H9 (cell line): ENCODE results near the gene CTNNB1. TPM values are rescaled to one million over a fixed set of nuclear protein-coding genes. Genes with fewer than 3 reads are reported as not detected.

Source experiments
- DNase-seq: peaks from one replicate; pipeline ENCODE4 v3.0.0-alpha.2; 2017
- H2AFZ ChIP-seq: one replicate; pipeline ENCODE4 v1.6.1; 2013; ENCODE audit warnings: mild to moderate bottlenecking, low read length, control low read depth, moderate library complexity
- H2AK5ac ChIP-seq: 2 replicates; pipeline ENCODE4 v1.6.1; 2013; ENCODE audit warnings: low read length, control low read depth, mixed read lengths; ENCODE audit not compliant: insufficient read length
- H2BK120ac ChIP-seq: one replicate; pipeline ENCODE4 v1.6.1; 2013; ENCODE audit warnings: low read depth, mild to moderate bottlenecking, low read length, control low read depth, inconsistent platforms; ENCODE audit not compliant: poor library complexity, severe bottlenecking
- H2BK12ac ChIP-seq: 2 replicates; pipeline ENCODE4 v1.6.1; 2013; ENCODE audit warnings: low read length, control low read depth, mixed read lengths, low read depth; ENCODE audit not compliant: insufficient read length
- H2BK15ac ChIP-seq: 2 replicates; pipeline ENCODE4 v1.6.1; 2013; ENCODE audit warnings: low read depth, low read length, control low read depth
- H2BK20ac ChIP-seq: one replicate; pipeline ENCODE4 v1.6.1; 2013; ENCODE audit warnings: low read depth, mild to moderate bottlenecking, low read length, control low read depth, inconsistent platforms; ENCODE audit not compliant: poor library complexity, severe bottlenecking
- H2BK5ac ChIP-seq: 2 replicates; pipeline ENCODE4 v1.6.1; 2013; ENCODE audit warnings: low read length, control low read depth, mixed read lengths; ENCODE audit not compliant: insufficient read length
- H3K14ac ChIP-seq: 2 replicates; pipeline ENCODE4 v1.6.1; 2013; ENCODE audit warnings: low read length, control low read depth; ENCODE audit not compliant: insufficient read depth
- H3K18ac ChIP-seq: 2 replicates; pipeline ENCODE4 v1.6.1; 2013; ENCODE audit warnings: low read depth, mild to moderate bottlenecking, mixed read lengths, low read length, control low read depth; ENCODE audit not compliant: insufficient read length
- H3K23ac ChIP-seq: 2 replicates; pipeline ENCODE4 v1.6.1; 2013; ENCODE audit warnings: low read length, control low read depth, mixed read lengths, low read depth; ENCODE audit not compliant: insufficient read length
- H3K23me2 ChIP-seq: 2 replicates; pipeline ENCODE4 v1.6.1; 2013; ENCODE audit warnings: low read depth, mild to moderate bottlenecking, mixed read lengths, low read length, control low read depth; ENCODE audit not compliant: insufficient read length, poor library complexity, severe bottlenecking
- H3K27ac ChIP-seq: 2 replicates; pipeline ENCODE4 v1.5.1; 2013; ENCODE audit warnings: low read length, control low read depth, mixed read lengths, low read depth; ENCODE audit not compliant: insufficient read length
- H3K27me3 ChIP-seq: 2 replicates; pipeline ENCODE4 v1.6.1; 2013; ENCODE audit warnings: low read length, control low read depth, inconsistent platforms; ENCODE audit not compliant: insufficient read depth
- H3K4ac ChIP-seq: 2 replicates; pipeline ENCODE4 v1.6.1; 2013; ENCODE audit warnings: low read depth, mild to moderate bottlenecking, control low read depth, inconsistent platforms, low read length, moderate library complexity
- H3K4me1 ChIP-seq: 2 replicates; pipeline ENCODE4 v1.6.1; 2013; ENCODE audit warnings: low read length, control low read depth, inconsistent platforms; ENCODE audit not compliant: insufficient read depth
- H3K4me2 ChIP-seq: 2 replicates; pipeline ENCODE4 v1.6.1; 2013; ENCODE audit warnings: low read length, control low read depth, mixed read lengths; ENCODE audit not compliant: insufficient read length, insufficient read depth
- H3K56ac ChIP-seq: 2 replicates; pipeline ENCODE4 v1.6.1; 2013; ENCODE audit warnings: low read depth, mild to moderate bottlenecking, mixed read lengths, low read length, control low read depth; ENCODE audit not compliant: insufficient read length
- H3K79me1 ChIP-seq: 2 replicates; pipeline ENCODE4 v1.6.1; 2013; ENCODE audit warnings: low read depth, mild to moderate bottlenecking, moderate library complexity, low read length, control low read depth, inconsistent platforms; ENCODE audit not compliant: insufficient read depth, poor library complexity, severe bottlenecking
- H3K79me2 ChIP-seq: 2 replicates; pipeline ENCODE4 v1.6.1; 2013; ENCODE audit warnings: low read length, control low read depth, inconsistent platforms; ENCODE audit not compliant: insufficient read depth
- H3K9ac ChIP-seq: 2 replicates; pipeline ENCODE4 v1.6.1; 2013; ENCODE audit warnings: low read length, control low read depth, mixed read lengths; ENCODE audit not compliant: insufficient read length; ENCODE audit errors: extremely low read depth
- H3K9me3 ChIP-seq: one replicate; pipeline ENCODE4 v1.6.1; 2013; ENCODE audit warnings: low read depth, low read length, inconsistent platforms; ENCODE audit not compliant: control insufficient read depth
- H3T11ph ChIP-seq: one replicate; pipeline ENCODE4 v1.6.1; 2013; ENCODE audit warnings: mild to moderate bottlenecking, low read length, control low read depth, inconsistent platforms
- H4K20me1 ChIP-seq: one replicate; pipeline ENCODE4 v1.6.1; 2013; ENCODE audit not compliant: control insufficient read depth, insufficient read length, insufficient read depth
- H4K5ac ChIP-seq: 2 replicates; pipeline ENCODE4 v1.6.1; 2013; ENCODE audit warnings: low read depth, mild to moderate bottlenecking, mixed read lengths, low read length, control low read depth; ENCODE audit not compliant: insufficient read length
- H4K8ac ChIP-seq: replicated peaks from 2 replicates; pipeline ENCODE4 v1.6.1; 2013; ENCODE audit warnings: low read length, control low read depth, mixed read lengths, low read depth; ENCODE audit not compliant: insufficient read length
- H4K91ac ChIP-seq: 2 replicates; pipeline ENCODE4 v1.6.1; 2013; ENCODE audit warnings: low read depth, mild to moderate bottlenecking, moderate library complexity, mixed read lengths, low read length, control low read depth; ENCODE audit not compliant: insufficient read length
- H3K27ac Mint-ChIP-seq, 3 experiments: 2 replicates in 2 of 3; 3 replicates in 1 of 3; pipeline ENCODE4 v1.8.0; 2020 to 2021; ENCODE audit warnings: mixed read lengths in 3 of 3, mild to moderate bottlenecking in 1 of 3, moderate library complexity in 1 of 3
- H3K27me3 Mint-ChIP-seq: 2 replicates; pipeline ENCODE4 v1.8.0; 2021; ENCODE audit warnings: low read depth, mild to moderate bottlenecking, moderate library complexity, mixed read lengths
- H3K36me3 Mint-ChIP-seq, 3 experiments: 2 replicates in 2 of 3; 3 replicates in 1 of 3; pipeline ENCODE4 v1.8.0; 2020 to 2021; ENCODE audit warnings: low read depth in 3 of 3, mixed read lengths in 3 of 3; ENCODE audit not compliant: insufficient read depth in 1 of 3
- H3K4me1 Mint-ChIP-seq, 2 experiments: 2 replicates each; pipeline ENCODE4 v1.8.0; 2020; ENCODE audit warnings: mixed read lengths in 2 of 2
- H3K4me3 Mint-ChIP-seq, 2 experiments: 2 replicates in 1 of 2; 3 replicates in 1 of 2; pipeline ENCODE4 v1.8.0; 2020 to 2021; ENCODE audit warnings: mild to moderate bottlenecking in 2 of 2, mixed read lengths in 2 of 2, moderate library complexity in 1 of 2
- H3K9me3 Mint-ChIP-seq, 2 experiments: 2 replicates in 1 of 2; 3 replicates in 1 of 2; pipeline ENCODE4 v1.8.0; 2020; ENCODE audit warnings: mild to moderate bottlenecking in 2 of 2, mixed read lengths in 2 of 2, moderate library complexity in 1 of 2
- WGBS: extraction: QIAGEN DNeasy Blood & Tissue Kit; methylation state at CpG from one replicate; pipeline ENCODE4 v1.1.7; 2013; ENCODE audit warnings: missing lambda C conversion rate, low lambda C conversion rate, mixed read lengths; ENCODE audit not compliant: insufficient read length; ENCODE audit errors: extremely low coverage; 5-methylcytosine and 5-hydroxymethylcytosine counted together
- total RNA-seq: library from RNA; stranded (reverse); gene quantifications from 2 replicates; pipeline ENCODE4 v1.2.1, GENCODE V29; 2021
- TF ChIP-seq, protein P1 (sequence below): fragments of 200-600 bp; sonication (generic); conservative IDR thresholded peaks from 3 replicates; pipeline ENCODE4 v1.8.0; 2021; ENCODE audit warnings: antibody characterized with exemption, mild to moderate bottlenecking

Gene CTNNB1
- total RNA-seq, 1 experiment from 2014 or later: 500 TPM

DNA sequence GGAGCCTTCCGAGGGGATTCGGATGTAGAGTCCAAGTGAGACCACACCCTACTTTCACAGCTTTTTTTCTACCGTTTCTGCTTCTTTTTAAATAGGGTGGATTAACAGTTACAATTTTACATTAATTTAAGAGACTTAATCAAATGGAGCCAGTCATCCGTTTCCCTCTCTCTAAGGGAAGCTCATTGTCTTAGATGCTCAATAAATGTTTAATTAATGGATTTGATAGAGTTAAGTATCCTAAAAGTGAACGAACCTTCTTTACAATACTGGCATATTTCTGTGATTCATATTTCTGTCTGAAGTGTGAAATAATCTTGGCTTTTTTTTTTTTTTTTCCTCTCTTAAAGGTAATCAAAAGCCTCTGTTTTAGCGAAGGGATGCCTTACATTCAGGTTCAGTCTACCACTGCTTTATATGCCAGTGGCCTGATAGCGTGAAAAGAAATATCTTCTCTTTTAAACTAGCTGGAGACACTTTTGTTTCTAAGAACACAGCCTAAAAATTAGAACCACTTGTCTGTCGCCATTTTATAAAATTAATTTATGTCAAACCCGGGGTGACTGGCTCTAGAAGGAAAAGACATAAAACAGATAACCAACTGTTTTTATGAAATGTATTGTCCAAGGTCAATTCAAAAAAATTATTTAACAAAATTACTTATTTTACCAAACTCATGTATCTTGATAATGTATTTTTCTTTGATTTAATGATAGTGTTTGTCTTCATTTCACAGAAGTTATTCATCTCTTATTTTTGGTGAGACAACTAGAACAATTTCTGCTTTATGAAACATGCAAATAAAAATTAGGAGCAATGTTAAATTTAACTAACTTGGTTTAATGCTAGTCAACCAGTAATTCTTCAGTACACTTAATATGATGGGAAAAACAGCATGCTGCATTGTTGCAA, 2.5 kb upstream of the CTNNB1 start:
- Histone ChIP-seq H3K9me3 (no peaks in the 10 kb centered on the region), H4K91ac (no peak overlapping the region), H3K79me2 (peaks cover 14% of the 10 kb centered on the region; the same call in 1 of the 2 replicates), H3K4me1 (peaks cover 4% of the 10 kb centered on the region; the same call in 1 of the 2 replicates), H4K8ac (no peak overlapping the region), H2AFZ (no peak overlapping the region), H2AK5ac (no peak overlapping the region), H2BK12ac (no peak overlapping the region), H3K4ac (no peak overlapping the region), H4K5ac (no peak overlapping the region), H3K27ac (no peak overlapping the region), H3K79me1 (no peaks in the 10 kb centered on the region), H3K18ac (no peak overlapping the region), H3K23ac (no peak overlapping the region), H3K56ac (no peak overlapping the region), H2BK15ac (no peak overlapping the region), H4K20me1 (no peaks in the 10 kb centered on the region), H3K4me2 (no peak overlapping the region), H2BK5ac (no peak overlapping the region), H3K14ac (no peak overlapping the region), H2BK120ac (no peak overlapping the region), H2BK20ac (no peak overlapping the region), H3K9ac (no peak overlapping the region), H3K27me3 (no peaks in the 10 kb centered on the region), H3T11ph (no peak overlapping the region), H3K23me2 (peaks cover 20% of the 10 kb centered on the region)
- Mint-ChIP-seq H3K4me3 (no peak overlapping the region), H3K27ac (no peak overlapping the region), H3K4me1 (peaks cover 10 to 14% of the 10 kb centered on the region in 2 experiments), H3K36me3 (peaks cover 3 to 9% (median 7%) of the 10 kb centered on the region in 3 experiments; a peak in 5 of 7 replicates), H3K9me3 (no peaks in the 10 kb centered on the region), H3K27me3 (no peaks in the 10 kb centered on the region; the same call in 1 of the 2 replicates)
- TF ChIP-seq, protein P1, sequence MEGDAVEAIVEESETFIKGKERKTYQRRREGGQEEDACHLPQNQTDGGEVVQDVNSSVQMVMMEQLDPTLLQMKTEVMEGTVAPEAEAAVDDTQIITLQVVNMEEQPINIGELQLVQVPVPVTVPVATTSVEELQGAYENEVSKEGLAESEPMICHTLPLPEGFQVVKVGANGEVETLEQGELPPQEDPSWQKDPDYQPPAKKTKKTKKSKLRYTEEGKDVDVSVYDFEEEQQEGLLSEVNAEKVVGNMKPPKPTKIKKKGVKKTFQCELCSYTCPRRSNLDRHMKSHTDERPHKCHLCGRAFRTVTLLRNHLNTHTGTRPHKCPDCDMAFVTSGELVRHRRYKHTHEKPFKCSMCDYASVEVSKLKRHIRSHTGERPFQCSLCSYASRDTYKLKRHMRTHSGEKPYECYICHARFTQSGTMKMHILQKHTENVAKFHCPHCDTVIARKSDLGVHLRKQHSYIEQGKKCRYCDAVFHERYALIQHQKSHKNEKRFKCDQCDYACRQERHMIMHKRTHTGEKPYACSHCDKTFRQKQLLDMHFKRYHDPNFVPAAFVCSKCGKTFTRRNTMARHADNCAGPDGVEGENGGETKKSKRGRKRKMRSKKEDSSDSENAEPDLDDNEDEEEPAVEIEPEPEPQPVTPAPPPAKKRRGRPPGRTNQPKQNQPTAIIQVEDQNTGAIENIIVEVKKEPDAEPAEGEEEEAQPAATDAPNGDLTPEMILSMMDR: no peak
- no peak for DNase-seq
- no CpG with 5 or more reads among the region's 9 CpGs for WGBS
